ENCODE data around the gene ROR1. TPM values are rescaled to one million over a fixed set of nuclear protein-coding genes. Genes with fewer than 3 reads are reported as not detected.

The ROR1 gene
- total and polyA plus RNA-seq, 9 of the 15 experiments (the other 6 are each of a cell fraction or from before 2014, with no cell fraction given): 0.02 TPM; not detected in 8

DNA sequence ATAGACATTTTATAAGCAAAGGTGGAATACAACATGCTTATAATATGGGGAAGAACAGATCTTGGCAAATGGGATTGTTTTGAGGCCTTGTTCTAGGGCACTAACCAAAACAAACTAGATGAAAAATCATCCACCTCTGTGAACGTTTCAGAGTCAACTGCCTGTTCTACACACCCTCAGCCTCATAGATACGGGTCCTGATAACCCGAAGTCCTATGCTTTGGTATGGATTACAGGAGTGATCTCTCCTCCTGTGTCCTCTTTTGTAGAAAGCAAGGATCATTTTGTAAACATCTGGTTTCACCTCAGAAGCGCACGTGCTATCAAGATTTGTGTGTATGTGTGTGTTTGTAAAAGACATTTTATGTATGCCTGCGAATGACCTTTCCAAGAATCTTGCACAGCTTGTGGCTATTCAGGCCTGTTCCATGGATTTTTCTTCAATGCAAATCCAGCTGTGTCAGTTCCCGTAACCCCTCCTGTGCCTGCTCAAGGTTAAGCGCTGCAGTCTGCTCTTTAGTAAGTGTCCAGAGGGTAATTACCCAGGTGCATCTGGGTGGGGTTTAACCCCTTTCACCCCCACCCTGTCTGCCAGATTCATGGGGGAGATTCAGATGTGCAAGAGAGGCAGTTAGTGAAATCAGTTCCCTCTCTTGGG is 132.4 kb downstream of the ROR1 start (continued):
- TF ChIP-seq U2AF1 (optimal IDR thresholded peaks at IDR 0.05; ENCODE audit: low read depth, low read length): no peak
- no peak for TF ChIP-seq CBX5 (IDR thresholded peaks at IDR 0.05; ENCODE audit: borderline replicate concordance, low read depth)
- no peak for TF ChIP-seq MAFG (tag; conservative IDR thresholded peaks at IDR 0.05)
- no peak for TF ChIP-seq SP2 (IDR thresholded peaks at IDR 0.05; ENCODE audit: extremely low read depth, low read depth, low read length, poor library complexity, severe bottlenecking)
- TF ChIP-seq, protein P1, sequence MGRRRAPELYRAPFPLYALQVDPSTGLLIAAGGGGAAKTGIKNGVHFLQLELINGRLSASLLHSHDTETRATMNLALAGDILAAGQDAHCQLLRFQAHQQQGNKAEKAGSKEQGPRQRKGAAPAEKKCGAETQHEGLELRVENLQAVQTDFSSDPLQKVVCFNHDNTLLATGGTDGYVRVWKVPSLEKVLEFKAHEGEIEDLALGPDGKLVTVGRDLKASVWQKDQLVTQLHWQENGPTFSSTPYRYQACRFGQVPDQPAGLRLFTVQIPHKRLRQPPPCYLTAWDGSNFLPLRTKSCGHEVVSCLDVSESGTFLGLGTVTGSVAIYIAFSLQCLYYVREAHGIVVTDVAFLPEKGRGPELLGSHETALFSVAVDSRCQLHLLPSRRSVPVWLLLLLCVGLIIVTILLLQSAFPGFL (CRISPR knock-in tag; IDR thresholded peaks at IDR 0.05): no peak
- no peak for TF ChIP-seq ZNF274 (IDR thresholded peaks at IDR 0.05; ENCODE audit: borderline replicate concordance, low read depth, low read length)
- TF ChIP-seq ZNF77 (CRISPR knock-in tag; IDR thresholded peaks at IDR 0.05): no peak
- no peak for TF ChIP-seq JUNB (CRISPR knock-in tag; conservative IDR thresholded peaks at IDR 0.05)
- no peak for TF ChIP-seq DACH1 (IDR thresholded peaks at IDR 0.05; ENCODE audit: partially characterized antibody)

DNA sequence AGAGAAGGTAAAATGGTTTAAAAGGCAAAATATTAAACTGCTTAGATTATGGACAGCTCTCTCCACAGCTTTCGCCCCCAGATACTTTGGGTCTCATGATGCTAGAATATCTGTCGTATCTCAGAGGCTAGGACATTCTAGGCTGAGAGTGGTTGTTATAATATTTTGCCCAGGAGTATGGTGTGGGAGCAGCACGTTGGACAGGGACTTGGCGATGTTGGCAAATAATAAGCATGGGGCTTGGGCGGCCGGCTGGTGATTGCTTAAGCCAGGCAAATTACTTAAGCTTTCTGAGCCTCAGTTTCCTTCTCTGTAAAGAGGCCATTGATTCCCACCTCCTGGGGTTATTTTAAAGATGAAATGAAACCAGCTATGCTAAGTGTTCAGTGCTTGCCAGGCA is 133.2 kb downstream of the ROR1 start:
- Histone ChIP-seq H3K27me3 (ENCODE audit: control insufficient read depth in 2 of 2, insufficient read depth in 2 of 2, low read length in 2 of 2) (0 out of 5 replicates have a peak, but pooled peaks cover 0 to 4% of the 10 kb centered on the region in 2 experiments), H3K36me3 (ENCODE audit: control insufficient read depth, insufficient read depth, low read length) (no peaks in the 10 kb centered on the region), H3K4me3 (no peak overlapping the region), H3K9ac (ENCODE audit: insufficient read depth in 1 of 2, low read depth in 2 of 2, low read length in 2 of 2) (no peak overlapping the region), H3K79me2 (ENCODE audit: control insufficient read depth, insufficient read depth, low read length) (no peaks in the 10 kb centered on the region), H3K4me2 (ENCODE audit: insufficient read depth, low read length) (no peak overlapping the region), H3K9me1 (ENCODE audit: control insufficient read depth, insufficient read depth, low read length) (no peaks in the 10 kb centered on the region), H3K27ac (ENCODE audit: extremely low read depth, low read depth, low read length) (no peak overlapping the region), H4K20me1 (replicated peaks; ENCODE audit: control insufficient read depth, insufficient read depth, low read length) (no peaks in the 10 kb centered on the region), H2AFZ (ENCODE audit: low read depth, low read length) (no peak overlapping the region), H3K4me1 (replicated peaks in 1 of 2; ENCODE audit: control insufficient read depth in 2 of 2, insufficient read depth in 2 of 2, low read length in 2 of 2) (no peaks in the 10 kb centered on the region), H3K9me3 (replicated peaks; ENCODE audit: control insufficient read depth, insufficient read depth, low read depth, low read length) (no peaks in the 10 kb centered on the region)
- in situ Hi-C loops (cut with MboI) (no loop called here), intact Hi-C loops (cut with micrococcal nuclease) (no loop called here)
- ChIA-PET POLR2A (interaction anchor here (0.6 kb wide), 1 partner anchor 261 kb away, joined by 3 read pairs; no protein-coding TSS in a partner anchor), CTCF (ENCODE audit: low intra/inter-chr PET ratio) (no interaction called here)
- no peak for DNase-seq (ENCODE audit: extremely low read depth in 1 of 4, low spot score in 3 of 4)
- WGBS (ENCODE audit: insufficient coverage, low coverage, missing lambda C conversion rate): 1% methylated on average over 6 of the region's 6 CpGs
- no peak for ATAC-seq
- no peak for FAIRE-seq
- TF ChIP-seq ZNF695 (CRISPR knock-in tag; IDR thresholded peaks at IDR 0.05): no peak
- TF ChIP-seq, protein P2, sequence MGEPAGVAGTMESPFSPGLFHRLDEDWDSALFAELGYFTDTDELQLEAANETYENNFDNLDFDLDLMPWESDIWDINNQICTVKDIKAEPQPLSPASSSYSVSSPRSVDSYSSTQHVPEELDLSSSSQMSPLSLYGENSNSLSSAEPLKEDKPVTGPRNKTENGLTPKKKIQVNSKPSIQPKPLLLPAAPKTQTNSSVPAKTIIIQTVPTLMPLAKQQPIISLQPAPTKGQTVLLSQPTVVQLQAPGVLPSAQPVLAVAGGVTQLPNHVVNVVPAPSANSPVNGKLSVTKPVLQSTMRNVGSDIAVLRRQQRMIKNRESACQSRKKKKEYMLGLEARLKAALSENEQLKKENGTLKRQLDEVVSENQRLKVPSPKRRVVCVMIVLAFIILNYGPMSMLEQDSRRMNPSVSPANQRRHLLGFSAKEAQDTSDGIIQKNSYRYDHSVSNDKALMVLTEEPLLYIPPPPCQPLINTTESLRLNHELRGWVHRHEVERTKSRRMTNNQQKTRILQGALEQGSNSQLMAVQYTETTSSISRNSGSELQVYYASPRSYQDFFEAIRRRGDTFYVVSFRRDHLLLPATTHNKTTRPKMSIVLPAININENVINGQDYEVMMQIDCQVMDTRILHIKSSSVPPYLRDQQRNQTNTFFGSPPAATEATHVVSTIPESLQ (CRISPR knock-in tag; IDR thresholded peaks at IDR 0.05): no peak
- TF ChIP-seq TEAD4 (IDR thresholded peaks at IDR 0.05; ENCODE audit: low read length): no peak
- TF ChIP-seq TEAD4 (CRISPR knock-in tag; IDR thresholded peaks at IDR 0.05; ENCODE audit: borderline replicate concordance): no peak
- TF ChIP-seq FOS (IDR thresholded peaks at IDR 0.05; ENCODE audit: extremely low read depth, insufficient read length): no peak
- TF ChIP-seq NFXL1 (CRISPR knock-in tag; IDR thresholded peaks at IDR 0.05): no peak
- TF ChIP-seq, protein P3, sequence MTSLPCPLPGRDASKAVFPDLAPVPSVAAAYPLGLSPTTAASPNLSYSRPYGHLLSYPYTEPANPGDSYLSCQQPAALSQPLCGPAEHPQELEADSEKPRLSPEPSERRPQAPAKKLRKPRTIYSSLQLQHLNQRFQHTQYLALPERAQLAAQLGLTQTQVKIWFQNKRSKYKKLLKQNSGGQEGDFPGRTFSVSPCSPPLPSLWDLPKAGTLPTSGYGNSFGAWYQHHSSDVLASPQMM (CRISPR knock-in tag; IDR thresholded peaks at IDR 0.05): no peak
- TF ChIP-seq ZNF175 (CRISPR knock-in tag; IDR thresholded peaks at IDR 0.05; ENCODE audit: low read depth): no peak
- no peak for TF ChIP-seq ZZZ3 (IDR thresholded peaks at IDR 0.05)
- BruUV-seq (replicated peaks): no TSS peak
